Measurements from ENCODE around the gene NF1. TPM values are rescaled to one million over a fixed set of nuclear protein-coding genes. Genes with fewer than 3 reads are reported as not detected.
"Not testable (repeated sequence)": the region's sequence is repeated elsewhere in the genome, so short reads cannot be mapped to it uniquely, and the experiment has no call there.

Gene NF1
- total RNA-seq, 4 donors from 2014 or later, result 23.6 to 47.3 (median 32.0) TPM

DNA sequence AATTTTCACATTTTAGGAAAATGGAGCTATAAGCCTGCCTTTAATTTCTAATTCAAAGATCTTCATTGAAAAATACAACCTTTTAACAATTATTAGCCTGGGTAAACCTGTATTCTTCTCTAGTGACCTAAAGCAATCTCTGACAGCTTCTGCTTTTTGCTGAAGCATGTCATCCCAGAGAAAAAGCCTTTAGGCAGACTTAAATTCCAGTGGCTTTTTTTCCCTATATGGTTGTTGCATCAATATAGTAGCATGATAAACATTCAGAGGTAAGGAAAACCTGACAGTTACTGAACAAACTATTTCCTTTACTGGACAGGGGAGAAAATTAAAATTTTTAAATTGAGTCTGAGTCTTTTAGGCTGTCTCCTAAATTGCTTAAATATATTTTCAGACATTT is 234.4 kb downstream of the NF1 start:
- peaks cover 0 to 11% of the 10 kb centered on the region in 2 donors for H3K36me3 ChIP-seq
- intact Hi-C loops (cut with DNase I; ENCODE audit: low total_unique reads), result no loop called here
- TF ChIP-seq, protein P1, sequence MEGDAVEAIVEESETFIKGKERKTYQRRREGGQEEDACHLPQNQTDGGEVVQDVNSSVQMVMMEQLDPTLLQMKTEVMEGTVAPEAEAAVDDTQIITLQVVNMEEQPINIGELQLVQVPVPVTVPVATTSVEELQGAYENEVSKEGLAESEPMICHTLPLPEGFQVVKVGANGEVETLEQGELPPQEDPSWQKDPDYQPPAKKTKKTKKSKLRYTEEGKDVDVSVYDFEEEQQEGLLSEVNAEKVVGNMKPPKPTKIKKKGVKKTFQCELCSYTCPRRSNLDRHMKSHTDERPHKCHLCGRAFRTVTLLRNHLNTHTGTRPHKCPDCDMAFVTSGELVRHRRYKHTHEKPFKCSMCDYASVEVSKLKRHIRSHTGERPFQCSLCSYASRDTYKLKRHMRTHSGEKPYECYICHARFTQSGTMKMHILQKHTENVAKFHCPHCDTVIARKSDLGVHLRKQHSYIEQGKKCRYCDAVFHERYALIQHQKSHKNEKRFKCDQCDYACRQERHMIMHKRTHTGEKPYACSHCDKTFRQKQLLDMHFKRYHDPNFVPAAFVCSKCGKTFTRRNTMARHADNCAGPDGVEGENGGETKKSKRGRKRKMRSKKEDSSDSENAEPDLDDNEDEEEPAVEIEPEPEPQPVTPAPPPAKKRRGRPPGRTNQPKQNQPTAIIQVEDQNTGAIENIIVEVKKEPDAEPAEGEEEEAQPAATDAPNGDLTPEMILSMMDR (IDR thresholded peaks at IDR 0.05 in 4 of 5, conservative IDR thresholded peaks at IDR 0.05 in 1 of 5), result no peak
- no peak for TF ChIP-seq POLR2A (IDR thresholded peaks at IDR 0.05)

DNA sequence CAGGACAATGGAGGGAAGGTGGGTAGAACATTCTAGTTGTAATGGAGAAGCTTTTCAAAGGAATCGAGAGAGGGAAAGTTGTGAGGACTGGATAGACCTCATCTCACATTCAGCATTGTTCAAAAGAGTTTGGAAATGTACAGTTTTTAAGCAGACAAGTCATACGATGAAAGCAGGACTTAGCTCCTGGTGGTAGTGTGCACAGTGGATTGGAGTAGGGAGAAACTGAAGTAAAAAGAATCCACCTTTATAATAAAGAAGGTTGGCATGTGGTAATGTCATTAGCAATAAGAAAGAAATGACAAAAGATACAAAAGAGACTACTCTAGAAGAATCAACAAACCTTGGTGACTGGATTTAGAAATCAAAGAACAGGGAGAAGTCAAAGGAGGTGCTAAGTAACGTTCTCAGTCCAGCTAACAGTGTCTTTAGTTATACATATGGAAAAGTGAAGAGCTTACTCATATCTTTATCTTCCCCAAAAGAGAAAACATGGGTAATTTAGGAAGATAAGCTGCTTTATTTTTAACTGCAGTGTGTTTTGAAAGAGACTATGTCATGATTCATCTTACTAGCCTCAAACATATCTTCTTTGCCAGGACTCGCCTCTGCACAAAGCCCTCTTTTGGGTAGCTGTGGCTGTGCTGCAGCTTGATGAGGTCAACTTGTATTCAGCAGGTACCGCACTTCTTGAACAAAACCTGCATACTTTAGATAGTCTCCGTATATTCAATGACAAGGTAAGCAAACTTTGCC is 245.3 kb downstream of the NF1 start:
- in situ Hi-C loops (cut with MboI; ENCODE audit: low sequenced_read_pairs in 4 of 4) (loop anchor here in 1 of 4 donors (25.0 kb wide), 1 partner anchor 103 kb away; no protein-coding TSS in a partner anchor), intact Hi-C loops (cut with DNase I; ENCODE audit: low total_unique reads) (no loop called here)
- Histone ChIP-seq H3K9me3 (no peaks in the 10 kb centered on the region), H3K36me3 (peaks cover 0 to 24% of the 10 kb centered on the region in 2 donors), H3K4me1 (no peaks in the 10 kb centered on the region), H3K27me3 (no peaks in the 10 kb centered on the region), H3K4me3 (no peak overlapping the region), H3K27ac (no peak overlapping the region)
- DNase-seq (no peak), ATAC-seq (no peak)
- TF ChIP-seq, protein P1 (IDR thresholded peaks at IDR 0.05 in 4 of 5, conservative IDR thresholded peaks at IDR 0.05 in 1 of 5), result no peak
- TF ChIP-seq POLR2A (IDR thresholded peaks at IDR 0.05), result no peak

More for the DNA sequence above, 234.4 kb downstream of the NF1 start:
- Histone ChIP-seq H3K4me3 (no peak overlapping the region), H3K9me3 (no peaks in the 10 kb centered on the region), H3K27ac (no peak overlapping the region), H3K4me1 (no peaks in the 10 kb centered on the region), H3K27me3 (no peaks in the 10 kb centered on the region)
- in situ Hi-C loops (cut with MboI; ENCODE audit: low sequenced_read_pairs in 4 of 4), result loop anchor here in 1 of 4 donors (25.0 kb wide), 1 partner anchor 92 kb away; no protein-coding TSS in a partner anchor
- ATAC-seq (no peak), DNase-seq (no peak)

DNA sequence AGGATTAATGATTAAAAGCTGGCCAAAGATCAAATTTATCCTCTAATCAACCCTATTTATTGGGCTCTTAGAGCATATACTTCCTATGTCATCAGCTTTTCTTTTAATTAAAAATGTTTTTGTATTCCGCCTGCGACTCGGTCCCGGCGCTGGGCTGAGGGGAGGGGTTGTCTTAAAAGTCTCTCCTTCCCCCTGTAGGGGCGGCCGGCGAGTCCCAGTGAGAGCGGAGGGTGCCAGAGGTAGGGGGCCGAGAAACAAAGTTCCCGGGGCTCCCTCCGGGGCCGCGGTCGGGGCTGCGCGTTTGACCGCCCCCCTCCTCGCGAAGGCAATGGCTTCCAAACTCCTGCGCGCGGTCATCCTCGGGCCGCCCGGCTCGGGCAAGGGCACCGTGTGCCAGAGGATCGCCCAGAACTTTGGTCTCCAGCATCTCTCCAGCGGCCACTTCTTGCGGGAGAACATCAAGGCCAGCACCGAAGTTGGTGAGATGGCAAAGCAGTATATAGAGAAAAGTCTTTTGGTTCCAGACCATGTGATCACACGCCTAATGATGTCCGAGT is 250.5 kb downstream of the NF1 start:
- H3K4me1 ChIP-seq; ATAC-seq; H3K9me3 ChIP-seq; H3K27ac ChIP-seq; H3K36me3 ChIP-seq; H3K4me3 ChIP-seq; H3K27me3 ChIP-seq; intact Hi-C loops (cut with DNase I; ENCODE audit: low total_unique reads); DNase-seq: not testable (repeated sequence)
- in situ Hi-C loops (cut with MboI; ENCODE audit: low sequenced_read_pairs in 4 of 4), result loop anchor here in 1 of 4 donors (25.0 kb wide), 1 partner anchor 108 kb away; no protein-coding TSS in a partner anchor

GRCh38 chr17:31349454-31349853 is 254.7 kb downstream of the NF1 start:
- no peak overlapping the region for H3K4me3 ChIP-seq
- ATAC-seq (no peak), DNase-seq (no peak)
- no peak overlapping the region for H3K27ac ChIP-seq
- no peaks in the 10 kb centered on the region for H3K4me1 ChIP-seq
- TF ChIP-seq, protein P1 (IDR thresholded peaks at IDR 0.05 in 4 of 5, conservative IDR thresholded peaks at IDR 0.05 in 1 of 5), result no peak
- no peak for TF ChIP-seq POLR2A (IDR thresholded peaks at IDR 0.05)
- in situ Hi-C loops (cut with MboI; ENCODE audit: low sequenced_read_pairs in 4 of 4) (loop anchor here in 1 of 4 donors (25.0 kb wide), 1 partner anchor 112 kb away; no protein-coding TSS in a partner anchor), intact Hi-C loops (cut with DNase I; ENCODE audit: low total_unique reads) (no loop called here)
- no peaks in the 10 kb centered on the region for H3K27me3 ChIP-seq
- no peaks in the 10 kb centered on the region for H3K9me3 ChIP-seq
- H3K36me3 ChIP-seq, result peaks cover 0 to 38% of the 10 kb centered on the region in 2 donors

DNA sequence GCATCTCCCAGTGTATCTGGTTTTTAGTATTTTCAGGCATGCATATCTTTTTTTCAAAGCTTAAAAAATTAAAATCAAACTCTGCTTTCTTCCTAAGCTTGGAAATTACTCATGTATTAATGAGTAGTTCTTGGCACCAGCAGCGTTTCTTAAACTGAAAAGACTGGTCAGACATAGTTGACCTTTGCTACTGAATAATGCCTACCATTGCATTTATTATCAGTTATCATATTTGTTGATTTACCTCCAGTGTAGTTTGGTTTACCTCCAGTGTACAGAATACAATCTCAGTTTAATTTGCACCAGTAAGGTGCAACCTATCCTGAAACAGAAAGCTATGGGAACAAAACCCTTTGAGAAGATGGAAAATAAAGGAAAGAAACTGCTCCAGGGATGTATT is 261.2 kb downstream of the NF1 start:
- intact Hi-C loops (cut with DNase I; ENCODE audit: low total_unique reads) (no loop called here), in situ Hi-C loops (cut with MboI; ENCODE audit: low sequenced_read_pairs in 4 of 4) (no loop called here)
- no peak overlapping the region for H3K4me3 ChIP-seq
- no peaks in the 10 kb centered on the region for H3K27me3 ChIP-seq
- H3K9me3 ChIP-seq, result no peaks in the 10 kb centered on the region
- ATAC-seq (no peak), DNase-seq (no peak)
- H3K4me1 ChIP-seq, result no peaks in the 10 kb centered on the region
- no peak for TF ChIP-seq POLR2A (IDR thresholded peaks at IDR 0.05)
- TF ChIP-seq, protein P1 (IDR thresholded peaks at IDR 0.05 in 4 of 5, conservative IDR thresholded peaks at IDR 0.05 in 1 of 5), result no peak
- H3K36me3 ChIP-seq, result peaks cover 3 to 46% of the 10 kb centered on the region in 2 donors
- H3K27ac ChIP-seq, result no peak overlapping the region
